ENCODE results near the gene ZDHHC17.
"Not testable (repeated sequence)": the region's sequence is repeated elsewhere in the genome, so short reads cannot be mapped to it uniquely, and the experiment has no call there.

The ZDHHC17 gene

DNA sequence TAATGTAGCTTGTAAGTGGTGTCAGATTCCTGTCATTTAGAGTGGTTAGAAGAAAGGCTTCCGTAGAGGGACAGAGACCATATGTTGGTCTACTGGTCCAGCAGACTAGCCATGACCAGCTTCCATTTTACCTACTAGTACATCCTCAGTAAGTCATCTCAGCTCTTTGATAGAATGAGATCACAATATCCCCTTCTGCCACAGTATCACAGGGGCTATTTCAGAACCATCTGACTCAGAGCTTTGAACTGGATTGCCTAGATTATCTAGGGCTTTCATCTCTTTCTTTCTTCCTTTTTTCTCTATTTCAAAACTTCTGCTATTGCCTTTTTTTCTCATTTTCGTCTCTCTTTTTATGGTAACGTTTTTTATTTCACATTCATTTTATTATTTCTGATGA is 4.7 kb downstream of the ZDHHC17 start:
- no peak overlapping the region for H3K9ac ChIP-seq (ENCODE audit: low read length)
- no peak overlapping the region for H3K4me2 ChIP-seq (ENCODE audit: low read depth, low read length)
- no peak for DNase-seq
- H4K20me1 ChIP-seq (ENCODE audit: insufficient read depth, low read length): peaks cover 3% of the 10 kb centered on the region; the same call in 1 of the 2 replicates
- peaks cover 13% of the 10 kb centered on the region; the same call in 1 of the 2 replicates for H3F3A ChIP-seq (ENCODE audit: insufficient read depth, low read length)
- no peaks in the 10 kb centered on the region for H3K9me2 ChIP-seq (replicated peaks; ENCODE audit: insufficient read depth, low read length)
- no peaks in the 10 kb centered on the region for H3K36me3 ChIP-seq (replicated peaks; ENCODE audit: insufficient read depth, low read length)
- peaks cover 85% of the 10 kb centered on the region for H3K79me2 ChIP-seq (ENCODE audit: low read length)
- no peak overlapping the region for H3K27ac ChIP-seq (ENCODE audit: low read length)
- TF ChIP-seq, protein P1, sequence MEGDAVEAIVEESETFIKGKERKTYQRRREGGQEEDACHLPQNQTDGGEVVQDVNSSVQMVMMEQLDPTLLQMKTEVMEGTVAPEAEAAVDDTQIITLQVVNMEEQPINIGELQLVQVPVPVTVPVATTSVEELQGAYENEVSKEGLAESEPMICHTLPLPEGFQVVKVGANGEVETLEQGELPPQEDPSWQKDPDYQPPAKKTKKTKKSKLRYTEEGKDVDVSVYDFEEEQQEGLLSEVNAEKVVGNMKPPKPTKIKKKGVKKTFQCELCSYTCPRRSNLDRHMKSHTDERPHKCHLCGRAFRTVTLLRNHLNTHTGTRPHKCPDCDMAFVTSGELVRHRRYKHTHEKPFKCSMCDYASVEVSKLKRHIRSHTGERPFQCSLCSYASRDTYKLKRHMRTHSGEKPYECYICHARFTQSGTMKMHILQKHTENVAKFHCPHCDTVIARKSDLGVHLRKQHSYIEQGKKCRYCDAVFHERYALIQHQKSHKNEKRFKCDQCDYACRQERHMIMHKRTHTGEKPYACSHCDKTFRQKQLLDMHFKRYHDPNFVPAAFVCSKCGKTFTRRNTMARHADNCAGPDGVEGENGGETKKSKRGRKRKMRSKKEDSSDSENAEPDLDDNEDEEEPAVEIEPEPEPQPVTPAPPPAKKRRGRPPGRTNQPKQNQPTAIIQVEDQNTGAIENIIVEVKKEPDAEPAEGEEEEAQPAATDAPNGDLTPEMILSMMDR (IDR thresholded peaks at IDR 0.05; ENCODE audit: low read length): no peak
- TF ChIP-seq EZH2 (optimal IDR thresholded peaks at IDR 0.05; ENCODE audit: low read depth, low read length): no peak
- no peak for TF ChIP-seq EZH2phosphoT487 (IDR thresholded peaks at IDR 0.05; ENCODE audit: low read length)
- H2AFZ ChIP-seq (ENCODE audit: low read length): no peak overlapping the region
- H3K4me1 ChIP-seq (ENCODE audit: low read length): peaks cover 8% of the 10 kb centered on the region
- no peak overlapping the region for H3K4me3 ChIP-seq (ENCODE audit: low read length)
- no peaks in the 10 kb centered on the region for H3K27me3 ChIP-seq (replicated peaks; ENCODE audit: insufficient read depth, low read length)
- no peaks in the 10 kb centered on the region for H3K9me3 ChIP-seq (replicated peaks; ENCODE audit: insufficient read depth, low read length)

DNA sequence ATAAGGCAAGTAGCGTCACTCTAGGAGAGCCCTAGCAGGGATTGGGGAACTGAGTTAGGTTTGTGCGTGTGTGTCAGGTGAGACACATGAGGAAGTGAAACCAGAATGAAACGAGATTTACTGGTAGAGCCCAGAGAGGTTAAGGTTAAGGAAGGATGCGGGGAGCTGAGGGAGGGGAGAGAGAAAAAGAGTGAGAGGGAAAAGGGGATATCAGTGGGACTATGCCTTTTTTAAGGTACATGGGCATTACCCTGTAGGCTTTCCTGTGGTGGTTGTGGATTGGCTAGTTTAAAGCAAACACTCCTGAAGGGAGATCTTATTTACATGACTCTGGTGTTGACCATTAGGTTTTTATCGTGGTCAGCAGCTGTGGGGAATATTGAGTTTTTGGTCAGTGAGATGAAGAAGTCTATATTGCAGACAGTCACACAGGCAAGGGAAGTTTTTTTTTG is 13.9 kb downstream of the ZDHHC17 start:
- H2AFZ ChIP-seq (ENCODE audit: low read length): peak overlapping the region; percentile 19; the same call in 1 of the 2 replicates
- H3K27ac ChIP-seq (ENCODE audit: low read length): peak overlapping the region; percentile 75
- H3K4me2 ChIP-seq (ENCODE audit: low read depth, low read length): peak overlapping the region; percentile 71
- H3K4me1 ChIP-seq (ENCODE audit: low read length): peaks cover 21% of the 10 kb centered on the region
- H3K9ac ChIP-seq (ENCODE audit: low read length): peak overlapping the region; percentile 39; the same call in 1 of the 2 replicates
- no peaks in the 10 kb centered on the region for H3K9me3 ChIP-seq (replicated peaks; ENCODE audit: insufficient read depth, low read length)
- peak overlapping the region; percentile 17; the same call in 1 of the 2 replicates for H3K4me3 ChIP-seq (ENCODE audit: low read length)
- H3K9me2 ChIP-seq (replicated peaks; ENCODE audit: insufficient read depth, low read length): no peaks in the 10 kb centered on the region
- H4K20me1 ChIP-seq (ENCODE audit: insufficient read depth, low read length): no peaks in the 10 kb centered on the region
- TF ChIP-seq EZH2 (optimal IDR thresholded peaks at IDR 0.05; ENCODE audit: low read depth, low read length) (no peak), EZH2phosphoT487 (IDR thresholded peaks at IDR 0.05; ENCODE audit: low read length) (no peak)
- H3K27me3 ChIP-seq (replicated peaks; ENCODE audit: insufficient read depth, low read length): no peaks in the 10 kb centered on the region
- H3F3A ChIP-seq (ENCODE audit: insufficient read depth, low read length): peaks cover 10% of the 10 kb centered on the region; the same call in 1 of the 2 replicates
- peak; percentile 77 for DNase-seq
- no peaks in the 10 kb centered on the region for H3K36me3 ChIP-seq (replicated peaks; ENCODE audit: insufficient read depth, low read length)
- H3K79me2 ChIP-seq (ENCODE audit: low read length): peaks cover 96% of the 10 kb centered on the region

DNA sequence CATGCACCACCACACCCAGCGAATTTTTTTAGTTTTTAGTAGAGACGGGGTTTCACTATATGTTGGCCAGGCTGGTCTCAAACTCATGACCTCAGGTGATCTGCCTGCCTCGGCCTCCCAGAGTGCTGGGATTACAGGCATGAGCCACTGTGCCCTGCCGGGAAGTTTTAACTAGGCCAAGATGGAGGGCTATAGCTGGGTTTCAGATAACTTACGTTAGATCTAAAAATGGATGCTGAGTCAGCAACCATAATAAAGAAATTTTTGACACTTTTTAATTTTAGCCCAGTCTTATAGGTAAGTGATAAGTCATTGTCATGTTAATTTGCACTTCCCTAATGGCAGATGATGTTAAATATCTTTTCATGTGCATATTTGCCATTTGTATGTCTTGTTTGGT is 14.4 kb downstream of the ZDHHC17 start:
- Histone ChIP-seq H3K79me2 (ENCODE audit: low read length) (peaks cover 92% of the 10 kb centered on the region), H3K9me3 (replicated peaks; ENCODE audit: insufficient read depth, low read length) (no peaks in the 10 kb centered on the region), H3K4me3 (ENCODE audit: low read length) (no peak overlapping the region), H3K9me2 (replicated peaks; ENCODE audit: insufficient read depth, low read length) (no peaks in the 10 kb centered on the region), H3K36me3 (replicated peaks; ENCODE audit: insufficient read depth, low read length) (no peaks in the 10 kb centered on the region), H3K27ac (ENCODE audit: low read length) (peak overlapping the region; percentile 75; the same call in 1 of the 2 replicates), H4K20me1 (ENCODE audit: insufficient read depth, low read length) (no peaks in the 10 kb centered on the region), H2AFZ (ENCODE audit: low read length) (no peak overlapping the region), H3K4me2 (ENCODE audit: low read depth, low read length) (peak overlapping the region; percentile 71; the same call in 1 of the 2 replicates), H3K27me3 (replicated peaks; ENCODE audit: insufficient read depth, low read length) (no peaks in the 10 kb centered on the region), H3K4me1 (ENCODE audit: low read length) (peaks cover 21% of the 10 kb centered on the region), H3K9ac (ENCODE audit: low read length) (0 out of 2 replicates have a peak overlapping the region, but pooled peaks have one; percentile 39), H3F3A (ENCODE audit: insufficient read depth, low read length) (peaks cover 10% of the 10 kb centered on the region; the same call in 1 of the 2 replicates)
- TF ChIP-seq EZH2 (optimal IDR thresholded peaks at IDR 0.05; ENCODE audit: low read depth, low read length): no peak
- no peak for TF ChIP-seq EZH2phosphoT487 (IDR thresholded peaks at IDR 0.05; ENCODE audit: low read length)
- TF ChIP-seq, protein P1 (IDR thresholded peaks at IDR 0.05; ENCODE audit: low read length): no peak
- DNase-seq: no peak

DNA sequence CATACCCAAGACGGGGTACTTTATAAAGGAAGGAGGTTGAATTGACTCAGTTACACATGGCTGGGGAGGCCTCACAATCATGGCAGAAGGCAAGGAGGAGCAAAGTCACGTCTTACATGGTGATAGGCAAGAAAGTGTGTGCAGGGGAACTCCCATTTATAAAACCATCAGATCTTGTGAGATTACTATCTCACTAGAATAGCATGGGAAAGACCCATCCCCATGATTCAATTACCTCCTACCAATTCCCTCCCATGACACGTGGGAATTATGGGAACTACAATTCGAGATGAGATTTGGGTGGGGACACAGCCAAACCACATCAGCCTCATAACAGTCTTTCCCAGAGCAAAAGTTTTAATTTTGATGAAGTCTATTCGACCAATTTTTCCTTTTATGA is 15.4 kb downstream of the ZDHHC17 start:
- peaks cover 88% of the 10 kb centered on the region for H3K79me2 ChIP-seq (ENCODE audit: low read length)
- H3K36me3 ChIP-seq (replicated peaks; ENCODE audit: insufficient read depth, low read length); H3K9me3 ChIP-seq (replicated peaks; ENCODE audit: insufficient read depth, low read length); H4K20me1 ChIP-seq (ENCODE audit: insufficient read depth, low read length); DNase-seq; H3K27me3 ChIP-seq (replicated peaks; ENCODE audit: insufficient read depth, low read length); H3K4me3 ChIP-seq (ENCODE audit: low read length); H3K4me2 ChIP-seq (ENCODE audit: low read depth, low read length); H3K9ac ChIP-seq (ENCODE audit: low read length); H2AFZ ChIP-seq (ENCODE audit: low read length); H3F3A ChIP-seq (ENCODE audit: insufficient read depth, low read length); H3K9me2 ChIP-seq (replicated peaks; ENCODE audit: insufficient read depth, low read length); H3K27ac ChIP-seq (ENCODE audit: low read length): not testable (repeated sequence)
- peaks cover 21% of the 10 kb centered on the region for H3K4me1 ChIP-seq (ENCODE audit: low read length)
